ENCODE data around the gene DRP2. TPM values are rescaled to one million over a fixed set of nuclear protein-coding genes. Genes with fewer than 3 reads are reported as not detected.

The DRP2 gene
- total RNA-seq, 1 donor from 2014 or later, result 0.14 TPM

DNA sequence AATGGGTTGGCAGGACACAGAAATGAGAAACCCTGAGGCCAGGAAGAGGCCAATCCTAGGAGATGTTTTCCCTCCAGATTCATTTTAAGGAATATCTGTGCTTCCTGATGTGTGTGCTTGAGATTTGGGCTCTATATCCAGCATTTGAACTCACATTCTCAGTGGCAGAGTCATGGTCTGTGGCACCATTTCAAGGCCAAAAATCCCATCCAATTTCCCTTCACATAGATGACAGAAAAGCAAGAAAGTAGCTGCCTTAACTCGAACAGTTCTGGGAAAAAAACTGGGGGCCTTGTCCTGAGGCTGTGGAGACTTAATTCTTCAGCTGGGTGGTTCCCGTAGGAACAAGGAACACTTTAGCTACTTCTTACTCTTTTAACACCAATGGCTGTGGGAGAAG is 44.2 kb downstream of the DRP2 start:
- no peak for DNase-seq
- Histone ChIP-seq H3K4me1 (no peaks in the 10 kb centered on the region), H3K9me3 (replicated peaks) (no peaks in the 10 kb centered on the region), H3K4me3 (no peak overlapping the region), H3K36me3 (no peaks in the 10 kb centered on the region), H3K27me3 (ENCODE audit: low read depth) (no peaks in the 10 kb centered on the region), H3K27ac (replicated peaks) (no peak overlapping the region)
- intact Hi-C loops (cut with micrococcal nuclease), result no loop called here
- TF ChIP-seq, protein P1, sequence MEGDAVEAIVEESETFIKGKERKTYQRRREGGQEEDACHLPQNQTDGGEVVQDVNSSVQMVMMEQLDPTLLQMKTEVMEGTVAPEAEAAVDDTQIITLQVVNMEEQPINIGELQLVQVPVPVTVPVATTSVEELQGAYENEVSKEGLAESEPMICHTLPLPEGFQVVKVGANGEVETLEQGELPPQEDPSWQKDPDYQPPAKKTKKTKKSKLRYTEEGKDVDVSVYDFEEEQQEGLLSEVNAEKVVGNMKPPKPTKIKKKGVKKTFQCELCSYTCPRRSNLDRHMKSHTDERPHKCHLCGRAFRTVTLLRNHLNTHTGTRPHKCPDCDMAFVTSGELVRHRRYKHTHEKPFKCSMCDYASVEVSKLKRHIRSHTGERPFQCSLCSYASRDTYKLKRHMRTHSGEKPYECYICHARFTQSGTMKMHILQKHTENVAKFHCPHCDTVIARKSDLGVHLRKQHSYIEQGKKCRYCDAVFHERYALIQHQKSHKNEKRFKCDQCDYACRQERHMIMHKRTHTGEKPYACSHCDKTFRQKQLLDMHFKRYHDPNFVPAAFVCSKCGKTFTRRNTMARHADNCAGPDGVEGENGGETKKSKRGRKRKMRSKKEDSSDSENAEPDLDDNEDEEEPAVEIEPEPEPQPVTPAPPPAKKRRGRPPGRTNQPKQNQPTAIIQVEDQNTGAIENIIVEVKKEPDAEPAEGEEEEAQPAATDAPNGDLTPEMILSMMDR (IDR thresholded peaks at IDR 0.05; ENCODE audit: borderline replicate concordance), result no peak

DNA sequence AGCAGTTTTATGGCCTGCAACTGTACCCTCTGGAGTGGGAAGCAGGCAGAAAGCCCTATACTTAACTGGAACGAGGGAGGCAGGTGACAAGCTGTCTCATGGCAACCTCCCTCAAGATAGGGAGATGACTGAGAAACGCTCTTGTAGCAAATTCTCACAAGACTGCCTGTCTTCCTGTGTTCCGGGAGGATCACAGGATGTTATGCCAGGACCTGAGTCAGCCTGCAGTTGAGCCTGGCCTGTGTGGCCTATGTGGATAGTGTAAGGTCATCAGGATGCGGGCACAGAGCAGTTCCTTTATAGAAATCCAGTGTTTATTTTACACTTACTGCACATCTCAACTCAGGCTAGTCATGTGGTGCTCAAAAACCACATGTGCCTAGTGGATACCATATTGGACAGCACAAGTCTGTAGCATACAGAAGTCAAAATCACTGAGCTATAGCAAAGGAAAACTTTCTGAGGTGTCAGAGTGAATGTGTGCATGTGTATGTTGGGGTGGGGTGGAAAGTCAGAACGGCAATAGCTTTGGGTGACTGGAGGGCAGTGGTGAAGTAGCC is 46.4 kb downstream of the DRP2 start:
- no peaks in the 10 kb centered on the region for H3K9me3 ChIP-seq (replicated peaks)
- no peaks in the 10 kb centered on the region for H3K4me1 ChIP-seq
- H3K36me3 ChIP-seq, result no peaks in the 10 kb centered on the region
- TF ChIP-seq, protein P1 (IDR thresholded peaks at IDR 0.05; ENCODE audit: borderline replicate concordance), result no peak
- intact Hi-C loops (cut with micrococcal nuclease), result no loop called here
- no peak overlapping the region for H3K27ac ChIP-seq (replicated peaks)
- no peak for DNase-seq
- H3K27me3 ChIP-seq (ENCODE audit: low read depth), result no peaks in the 10 kb centered on the region
- no peak overlapping the region for H3K4me3 ChIP-seq

DNA sequence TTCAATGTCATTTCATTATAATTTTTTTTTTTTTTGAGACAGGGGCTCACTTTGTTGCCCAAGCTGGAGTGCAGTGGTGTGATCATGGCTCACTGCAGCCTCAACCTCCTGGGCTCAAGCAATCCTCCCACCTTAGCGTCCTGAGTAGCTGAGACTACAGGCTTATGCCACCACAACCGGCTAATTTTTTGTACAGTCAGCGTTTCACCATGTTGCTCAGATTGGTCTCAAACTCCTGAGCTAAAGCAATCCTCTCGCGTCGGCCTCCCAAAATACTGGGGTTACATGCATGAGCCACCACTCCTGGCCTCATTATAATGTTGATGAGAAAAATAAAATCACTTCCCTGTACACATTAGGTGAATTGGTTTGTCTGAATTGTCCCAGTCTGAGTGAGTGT is 54.6 kb downstream of the DRP2 start:
- H3K4me3 ChIP-seq, result no peak overlapping the region
- DNase-seq, result no peak
- H3K9me3 ChIP-seq (replicated peaks), result no peaks in the 10 kb centered on the region
- TF ChIP-seq, protein P1 (IDR thresholded peaks at IDR 0.05; ENCODE audit: borderline replicate concordance), result no peak
- H3K27me3 ChIP-seq (ENCODE audit: low read depth), result no peaks in the 10 kb centered on the region
- intact Hi-C loops (cut with micrococcal nuclease), result no loop called here
- no peak overlapping the region for H3K27ac ChIP-seq (replicated peaks)
- H3K36me3 ChIP-seq, result no peaks in the 10 kb centered on the region
- no peaks in the 10 kb centered on the region for H3K4me1 ChIP-seq

DNA sequence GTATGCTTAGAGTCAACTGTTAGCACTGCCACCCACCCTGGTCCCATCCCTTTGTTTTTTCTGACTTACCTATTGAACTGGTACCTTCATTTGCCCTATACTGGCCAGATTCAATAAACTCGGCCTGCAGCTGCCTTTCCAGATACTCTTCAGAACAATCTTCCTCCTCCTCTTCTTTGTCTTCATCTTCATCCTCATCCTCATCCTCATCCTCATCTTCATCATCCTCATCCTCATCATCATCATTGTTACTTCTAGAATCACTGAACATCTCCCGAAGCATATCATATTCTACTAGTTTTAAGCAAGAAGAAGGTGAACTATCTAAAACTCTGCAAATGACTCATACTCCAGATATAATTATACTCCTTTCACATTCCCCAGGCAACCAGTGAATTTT is 56.7 kb downstream of the DRP2 start:
- no peak overlapping the region for H3K27ac ChIP-seq (replicated peaks)
- no peaks in the 10 kb centered on the region for H3K27me3 ChIP-seq (ENCODE audit: low read depth)
- TF ChIP-seq, protein P1 (IDR thresholded peaks at IDR 0.05; ENCODE audit: borderline replicate concordance), result no peak
- H3K4me3 ChIP-seq, result no peak overlapping the region
- DNase-seq, result no peak
- no peaks in the 10 kb centered on the region for H3K9me3 ChIP-seq (replicated peaks)
- H3K4me1 ChIP-seq, result no peaks in the 10 kb centered on the region
- intact Hi-C loops (cut with micrococcal nuclease), result no loop called here
- H3K36me3 ChIP-seq, result no peaks in the 10 kb centered on the region

DNA sequence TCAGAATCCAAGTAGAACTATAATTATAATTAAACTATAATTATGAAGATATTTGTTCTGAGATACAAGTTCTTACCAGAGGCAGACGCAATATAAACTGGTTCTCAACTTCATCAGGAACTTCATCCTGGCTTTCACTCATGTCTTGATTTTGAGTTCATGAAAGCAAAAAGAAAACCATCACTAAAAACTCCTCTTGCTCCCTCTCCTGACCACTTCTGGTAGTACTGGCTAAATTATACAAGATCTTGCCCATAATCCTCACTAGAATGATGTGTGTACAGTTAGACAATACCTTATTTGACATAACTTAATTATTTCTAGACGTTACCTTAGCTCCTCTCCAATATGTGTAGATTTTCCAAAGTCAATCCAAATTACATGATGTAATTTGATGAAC is 67.8 kb downstream of the DRP2 start:
- H3K9me3 ChIP-seq (replicated peaks), result no peaks in the 10 kb centered on the region
- TF ChIP-seq, protein P1 (IDR thresholded peaks at IDR 0.05; ENCODE audit: borderline replicate concordance), result peak; percentile 62
- H3K4me1 ChIP-seq, result no peaks in the 10 kb centered on the region
- H3K27ac ChIP-seq (replicated peaks), result no peak overlapping the region
- no peak for DNase-seq
- no peaks in the 10 kb centered on the region for H3K36me3 ChIP-seq
- H3K27me3 ChIP-seq (ENCODE audit: low read depth), result peaks cover 16% of the 10 kb centered on the region
- no peak overlapping the region for H3K4me3 ChIP-seq
- intact Hi-C loops (cut with micrococcal nuclease), result no loop called here
